ENCODE measurements around the gene ST8SIA2. TPM values are rescaled to one million over a fixed set of nuclear protein-coding genes. Genes with fewer than 3 reads are reported as not detected.

Gene ST8SIA2
- total and polyA plus RNA-seq, 8 donors, result 1.1 TPM; not detected in 7

DNA sequence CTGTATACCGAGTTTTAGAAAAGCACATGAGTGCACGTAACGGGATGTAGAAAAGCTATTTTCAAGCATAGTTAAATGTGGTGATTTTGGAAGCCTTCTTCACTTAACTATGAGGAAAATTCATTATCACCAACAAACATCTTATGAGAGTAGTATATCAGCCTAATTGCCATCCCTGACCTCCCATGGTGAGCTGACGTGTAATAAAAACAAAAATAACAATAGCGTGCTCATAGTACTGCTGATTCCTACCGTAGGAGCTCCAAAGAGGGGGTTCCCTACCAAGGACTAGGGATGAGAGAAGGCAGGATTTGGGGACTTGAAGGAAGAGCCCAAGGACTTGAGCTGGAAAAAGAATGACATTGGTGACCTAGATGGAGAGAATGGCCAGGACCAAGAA is 16.9 kb downstream of the ST8SIA2 start:
- 90 to 92% (median 92%) methylated on average over 6 of the region's 6 CpGs for whole genome bisulfite sequencing, 5 donors

GRCh38 chr15:92411256-92411655 is 17.6 kb downstream of the ST8SIA2 start:
- TF ChIP-seq EP300 (IDR thresholded peaks at IDR 0.05) (no peak), POLR2A (IDR thresholded peaks at IDR 0.05) (no peak), POLR2AphosphoS5 (IDR thresholded peaks at IDR 0.05) (no peak)
- TF ChIP-seq, protein P1, sequence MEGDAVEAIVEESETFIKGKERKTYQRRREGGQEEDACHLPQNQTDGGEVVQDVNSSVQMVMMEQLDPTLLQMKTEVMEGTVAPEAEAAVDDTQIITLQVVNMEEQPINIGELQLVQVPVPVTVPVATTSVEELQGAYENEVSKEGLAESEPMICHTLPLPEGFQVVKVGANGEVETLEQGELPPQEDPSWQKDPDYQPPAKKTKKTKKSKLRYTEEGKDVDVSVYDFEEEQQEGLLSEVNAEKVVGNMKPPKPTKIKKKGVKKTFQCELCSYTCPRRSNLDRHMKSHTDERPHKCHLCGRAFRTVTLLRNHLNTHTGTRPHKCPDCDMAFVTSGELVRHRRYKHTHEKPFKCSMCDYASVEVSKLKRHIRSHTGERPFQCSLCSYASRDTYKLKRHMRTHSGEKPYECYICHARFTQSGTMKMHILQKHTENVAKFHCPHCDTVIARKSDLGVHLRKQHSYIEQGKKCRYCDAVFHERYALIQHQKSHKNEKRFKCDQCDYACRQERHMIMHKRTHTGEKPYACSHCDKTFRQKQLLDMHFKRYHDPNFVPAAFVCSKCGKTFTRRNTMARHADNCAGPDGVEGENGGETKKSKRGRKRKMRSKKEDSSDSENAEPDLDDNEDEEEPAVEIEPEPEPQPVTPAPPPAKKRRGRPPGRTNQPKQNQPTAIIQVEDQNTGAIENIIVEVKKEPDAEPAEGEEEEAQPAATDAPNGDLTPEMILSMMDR (IDR thresholded peaks at IDR 0.05), result no peak
- Histone ChIP-seq H3K27me3 (peaks cover 0 to 31% (median 0%) of the 10 kb centered on the region in 3 donors), H3K4me3 (no peak overlapping the region), H3K4me1 (no peaks in the 10 kb centered on the region), H3K36me3 (no peaks in the 10 kb centered on the region), H3K9me3 (no peaks in the 10 kb centered on the region), H3K27ac (no peak overlapping the region)
- intact Hi-C loops (cut with DNase I; ENCODE audit: low total_unique reads), result no loop called here
- no peak for DNase-seq
- 88 to 93% (median 90%) methylated on average over 5 of the region's 5 CpGs for WGBS, 5 donors

More for the DNA sequence above, 16.9 kb downstream of the ST8SIA2 start:
- intact Hi-C loops (cut with DNase I; ENCODE audit: low total_unique reads), result no loop called here
- H3K4me1 ChIP-seq, result no peaks in the 10 kb centered on the region
- H3K9me3 ChIP-seq, result no peaks in the 10 kb centered on the region
- no peaks in the 10 kb centered on the region for H3K36me3 ChIP-seq
- TF ChIP-seq POLR2AphosphoS5 (IDR thresholded peaks at IDR 0.05) (no peak), EP300 (IDR thresholded peaks at IDR 0.05) (no peak), POLR2A (IDR thresholded peaks at IDR 0.05) (no peak)
- peaks cover 0 to 31% (median 0%) of the 10 kb centered on the region in 3 donors for H3K27me3 ChIP-seq
- no peak overlapping the region for H3K4me3 ChIP-seq
- DNase-seq, result no peak
- H3K27ac ChIP-seq, result no peak overlapping the region

DNA sequence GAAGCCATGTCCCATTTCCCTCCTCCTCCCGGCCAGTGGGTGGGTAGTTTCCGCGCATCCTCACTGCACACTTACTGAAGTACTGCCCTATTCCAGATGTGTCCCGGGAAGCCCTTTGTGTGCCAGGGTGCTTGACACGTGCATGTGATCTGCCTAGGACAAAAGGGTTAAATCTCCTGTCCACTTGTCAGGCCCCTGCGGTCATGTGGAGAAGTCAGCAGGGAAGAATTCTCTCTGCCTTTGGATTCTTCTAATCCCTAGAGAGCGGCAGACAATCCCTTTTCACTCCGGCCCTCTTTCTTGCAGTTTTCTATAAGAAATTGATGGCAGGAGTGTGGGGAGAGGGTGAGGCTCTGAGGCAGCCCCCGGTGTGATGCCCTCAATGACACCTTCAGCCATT is 19.8 kb downstream of the ST8SIA2 start:
- 59 to 70% (median 66%) methylated on average over 8 to 9 of the region's 9 CpGs for WGBS, 5 donors
- Histone ChIP-seq H3K9me3 (no peaks in the 10 kb centered on the region), H3K27me3 (peaks cover 0 to 31% (median 0%) of the 10 kb centered on the region in 3 donors), H3K4me3 (no peak overlapping the region), H3K4me1 (no peaks in the 10 kb centered on the region), H3K36me3 (no peaks in the 10 kb centered on the region), H3K27ac (no peak overlapping the region)
- no peak for DNase-seq
- TF ChIP-seq EP300 (IDR thresholded peaks at IDR 0.05) (no peak), POLR2AphosphoS5 (IDR thresholded peaks at IDR 0.05) (no peak), POLR2A (IDR thresholded peaks at IDR 0.05) (no peak)
- TF ChIP-seq, protein P1 (IDR thresholded peaks at IDR 0.05), result no peak
- intact Hi-C loops (cut with DNase I; ENCODE audit: low total_unique reads), result no loop called here

DNA sequence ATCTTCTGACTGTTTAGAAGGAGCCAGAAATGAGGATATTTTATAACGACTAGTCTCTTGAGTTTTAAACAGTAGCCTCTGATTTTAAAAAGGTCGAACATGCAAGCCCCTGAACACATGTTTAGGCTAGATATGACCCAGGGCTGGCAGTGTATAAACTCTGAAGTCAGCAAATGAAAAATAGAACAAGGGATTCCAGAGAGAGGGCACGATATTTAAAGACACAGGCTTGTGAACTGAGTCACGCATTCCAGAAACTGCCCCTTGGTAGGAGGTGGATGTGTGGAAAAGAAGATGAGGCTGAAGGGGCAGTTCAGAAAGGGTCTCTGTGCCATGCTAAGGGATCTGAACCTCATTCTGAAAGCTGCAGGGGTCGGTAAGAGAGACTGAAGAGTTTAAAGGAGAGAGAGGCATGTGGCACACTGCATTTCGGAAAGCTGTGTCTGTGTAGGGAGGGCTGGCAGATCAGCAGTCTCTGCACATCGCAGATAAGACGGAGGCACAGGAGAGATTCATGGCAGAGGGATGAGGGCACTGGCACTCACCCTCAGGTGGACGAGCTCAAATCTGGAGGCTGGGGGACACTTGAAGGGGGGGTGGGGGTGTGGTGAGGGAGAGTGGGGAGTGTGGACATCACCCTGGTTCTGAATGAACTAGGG is 22.1 kb downstream of the ST8SIA2 start:
- Histone ChIP-seq H3K27me3 (peaks cover 0 to 35% (median 0%) of the 10 kb centered on the region in 3 donors), H3K27ac (no peak overlapping the region), H3K4me3 (no peak overlapping the region), H3K36me3 (no peaks in the 10 kb centered on the region), H3K9me3 (no peaks in the 10 kb centered on the region), H3K4me1 (no peaks in the 10 kb centered on the region)
- WGBS, 5 donors, result 68 to 79% (median 77%) methylated on average over 9 of the region's 9 CpGs
- DNase-seq, result no peak
- intact Hi-C loops (cut with DNase I; ENCODE audit: low total_unique reads), result no loop called here
- TF ChIP-seq POLR2A (IDR thresholded peaks at IDR 0.05) (no peak), EP300 (IDR thresholded peaks at IDR 0.05) (no peak), POLR2AphosphoS5 (IDR thresholded peaks at IDR 0.05) (no peak)
- TF ChIP-seq, protein P1 (IDR thresholded peaks at IDR 0.05), result no peak

DNA sequence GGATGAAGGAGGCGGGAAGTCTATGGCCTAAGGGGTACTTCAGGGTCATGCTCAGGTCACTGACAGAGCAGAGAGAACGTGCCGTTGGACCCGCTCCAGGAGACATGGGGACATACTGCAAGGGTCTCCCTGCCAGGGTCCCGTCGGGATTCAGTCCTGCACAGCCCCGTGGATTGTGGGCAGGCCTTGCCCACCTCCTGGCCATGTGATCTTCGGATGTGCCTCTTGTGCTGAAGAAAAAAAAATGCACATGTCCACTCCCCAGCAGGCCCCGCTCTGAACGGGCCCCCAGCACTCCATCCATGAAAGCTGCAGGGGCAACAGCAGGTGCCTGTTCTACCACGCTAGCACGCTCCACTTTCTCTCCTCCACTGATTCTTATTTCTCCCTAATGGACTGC is 22.9 kb downstream of the ST8SIA2 start:
- Histone ChIP-seq H3K9me3 (no peaks in the 10 kb centered on the region), H3K4me3 (no peak overlapping the region), H3K27me3 (peaks cover 0 to 27% (median 0%) of the 10 kb centered on the region in 3 donors), H3K4me1 (no peaks in the 10 kb centered on the region), H3K36me3 (no peaks in the 10 kb centered on the region), H3K27ac (no peak overlapping the region)
- TF ChIP-seq POLR2A (IDR thresholded peaks at IDR 0.05) (no peak), EP300 (IDR thresholded peaks at IDR 0.05) (no peak), POLR2AphosphoS5 (IDR thresholded peaks at IDR 0.05) (no peak)
- TF ChIP-seq, protein P1 (IDR thresholded peaks at IDR 0.05), result no peak
- 85 to 93% (median 86%) methylated on average over 12 of the region's 12 CpGs for WGBS, 5 donors
- DNase-seq, result no peak
- intact Hi-C loops (cut with DNase I; ENCODE audit: low total_unique reads), result no loop called here
